ENCODE data around the gene SMG1.
A peak's percentile ranks its signal among the peaks of the same experiment; 100 is the strongest.

SMG1 gene

DNA sequence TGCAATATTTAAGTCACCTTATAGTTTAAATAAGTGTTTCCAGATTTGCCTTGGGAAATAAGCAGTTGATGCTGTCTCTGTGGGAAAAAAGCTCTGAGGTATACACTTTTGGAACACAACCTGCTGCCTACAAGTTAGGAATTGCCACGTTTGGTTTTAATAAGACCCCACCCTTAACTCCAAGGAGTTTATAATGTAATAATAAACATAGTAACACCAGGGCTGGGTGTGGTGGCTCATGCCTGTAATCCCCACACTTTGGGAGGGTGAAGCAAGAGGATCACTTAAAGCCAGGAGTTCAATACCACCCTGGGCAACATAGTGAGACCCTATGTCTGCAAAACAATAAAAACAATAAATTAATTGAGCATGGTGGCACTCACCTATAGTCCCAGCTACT is 15.9 kb upstream of the SMG1 start:
- FAIRE-seq (no peak), DNase-seq (ENCODE audit: insufficient read length, low spot score) (no peak)
- TF ChIP-seq, protein P1, sequence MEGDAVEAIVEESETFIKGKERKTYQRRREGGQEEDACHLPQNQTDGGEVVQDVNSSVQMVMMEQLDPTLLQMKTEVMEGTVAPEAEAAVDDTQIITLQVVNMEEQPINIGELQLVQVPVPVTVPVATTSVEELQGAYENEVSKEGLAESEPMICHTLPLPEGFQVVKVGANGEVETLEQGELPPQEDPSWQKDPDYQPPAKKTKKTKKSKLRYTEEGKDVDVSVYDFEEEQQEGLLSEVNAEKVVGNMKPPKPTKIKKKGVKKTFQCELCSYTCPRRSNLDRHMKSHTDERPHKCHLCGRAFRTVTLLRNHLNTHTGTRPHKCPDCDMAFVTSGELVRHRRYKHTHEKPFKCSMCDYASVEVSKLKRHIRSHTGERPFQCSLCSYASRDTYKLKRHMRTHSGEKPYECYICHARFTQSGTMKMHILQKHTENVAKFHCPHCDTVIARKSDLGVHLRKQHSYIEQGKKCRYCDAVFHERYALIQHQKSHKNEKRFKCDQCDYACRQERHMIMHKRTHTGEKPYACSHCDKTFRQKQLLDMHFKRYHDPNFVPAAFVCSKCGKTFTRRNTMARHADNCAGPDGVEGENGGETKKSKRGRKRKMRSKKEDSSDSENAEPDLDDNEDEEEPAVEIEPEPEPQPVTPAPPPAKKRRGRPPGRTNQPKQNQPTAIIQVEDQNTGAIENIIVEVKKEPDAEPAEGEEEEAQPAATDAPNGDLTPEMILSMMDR (IDR thresholded peaks at IDR 0.05; ENCODE audit: insufficient read depth, missing control alignments): no peak

DNA sequence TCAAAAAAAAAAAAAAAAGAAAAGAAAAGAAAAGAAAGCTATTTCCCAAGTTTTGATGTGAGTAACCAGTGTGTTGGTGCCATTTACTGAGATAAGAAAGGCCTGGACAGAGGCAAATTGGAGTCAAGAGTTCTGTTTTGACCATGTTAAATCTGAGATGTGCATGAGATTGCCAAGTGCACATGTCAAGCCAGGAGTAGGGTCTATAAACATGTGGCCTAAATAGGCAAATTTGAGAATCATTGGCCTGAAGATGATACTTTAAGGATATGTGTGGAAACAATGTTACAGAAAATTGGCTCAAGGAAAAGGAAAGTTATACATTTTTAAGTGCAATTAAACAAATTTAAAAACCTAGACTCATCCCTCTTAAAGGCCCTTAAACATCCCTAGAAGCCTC is 15.3 kb upstream of the SMG1 start:
- FAIRE-seq (no peak), DNase-seq (ENCODE audit: insufficient read length, low spot score) (no peak)
- TF ChIP-seq, protein P1 (IDR thresholded peaks at IDR 0.05; ENCODE audit: insufficient read depth, missing control alignments): no peak

DNA sequence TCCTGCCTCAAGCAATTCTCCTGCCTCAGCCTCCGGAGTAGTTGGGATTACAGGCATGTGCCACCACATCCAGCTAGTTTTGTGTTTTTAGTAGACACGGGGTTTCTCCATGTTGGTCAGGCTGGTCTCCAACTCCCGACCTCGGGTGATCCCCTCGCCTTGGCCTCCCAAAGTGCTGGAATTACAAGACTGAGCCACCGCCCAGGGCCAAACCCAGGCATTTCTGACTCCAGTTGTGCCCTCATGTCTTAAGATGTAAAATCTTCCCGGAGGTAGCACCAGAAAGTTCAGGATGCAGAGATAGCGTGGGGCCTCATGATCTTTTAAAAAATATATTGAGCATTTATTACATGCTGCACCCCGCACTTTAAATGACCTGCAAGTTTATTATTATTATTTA is 12.8 kb upstream of the SMG1 start:
- FAIRE-seq (no peak), DNase-seq (ENCODE audit: insufficient read length, low spot score) (no peak)

DNA sequence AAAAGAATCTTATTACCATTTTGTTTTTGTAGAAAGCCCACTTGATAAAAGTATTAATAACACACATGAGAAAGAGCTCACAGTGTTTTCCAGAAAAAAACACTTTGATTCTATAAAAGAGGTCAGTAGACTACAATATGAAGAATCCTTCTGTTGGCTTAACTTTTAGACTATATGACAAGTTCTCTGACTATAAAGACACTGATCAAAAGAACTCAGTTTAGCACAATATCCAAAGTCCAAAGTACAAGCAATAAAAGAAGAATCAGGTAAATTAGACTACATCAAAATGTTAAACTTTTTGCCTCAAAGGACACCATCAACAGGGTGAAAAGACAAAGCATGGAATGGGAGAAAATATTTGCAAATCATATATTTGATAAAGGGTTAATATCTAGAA is 11.2 kb upstream of the SMG1 start:
- TF ChIP-seq, protein P1 (IDR thresholded peaks at IDR 0.05; ENCODE audit: insufficient read depth, missing control alignments): no peak
- no peak for DNase-seq (ENCODE audit: insufficient read length, low spot score)
- FAIRE-seq: no peak

More for the DNA sequence above, 12.8 kb upstream of the SMG1 start:
- TF ChIP-seq, protein P1 (IDR thresholded peaks at IDR 0.05; ENCODE audit: insufficient read depth, missing control alignments): no peak

DNA sequence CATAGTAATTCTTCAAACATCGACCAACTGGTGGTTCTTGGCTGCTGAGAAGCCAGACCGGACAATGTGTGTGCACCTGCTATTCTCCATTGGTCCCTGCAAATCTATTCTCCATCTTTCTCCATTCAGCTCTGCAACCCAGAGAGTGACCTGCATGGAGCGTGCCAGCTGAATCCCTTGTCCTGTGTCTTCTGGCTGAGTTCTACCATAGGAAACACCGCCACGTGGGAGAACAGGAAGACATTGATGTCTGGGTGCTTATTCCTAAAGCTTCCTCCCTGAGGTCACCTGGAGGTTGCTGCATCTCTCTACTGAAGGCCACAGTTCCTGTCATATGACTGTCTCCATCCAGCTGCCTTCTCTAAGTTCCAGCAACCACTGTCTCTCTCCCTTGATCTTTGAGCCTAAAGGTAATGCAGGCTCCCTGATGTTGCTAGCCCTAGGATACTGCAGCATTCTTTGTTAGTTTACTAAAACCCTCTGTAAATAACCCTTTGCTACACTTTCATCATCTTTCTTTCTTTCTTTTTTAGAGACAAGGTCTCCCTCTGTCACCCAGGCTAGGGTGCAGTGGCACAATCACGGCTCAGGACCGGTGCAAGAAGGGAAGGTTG is 10.6 kb upstream of the SMG1 start:
- DNase-seq (ENCODE audit: insufficient read length, low spot score): no peak
- TF ChIP-seq, protein P1 (IDR thresholded peaks at IDR 0.05; ENCODE audit: insufficient read depth, missing control alignments): no peak
- FAIRE-seq: no peak

DNA sequence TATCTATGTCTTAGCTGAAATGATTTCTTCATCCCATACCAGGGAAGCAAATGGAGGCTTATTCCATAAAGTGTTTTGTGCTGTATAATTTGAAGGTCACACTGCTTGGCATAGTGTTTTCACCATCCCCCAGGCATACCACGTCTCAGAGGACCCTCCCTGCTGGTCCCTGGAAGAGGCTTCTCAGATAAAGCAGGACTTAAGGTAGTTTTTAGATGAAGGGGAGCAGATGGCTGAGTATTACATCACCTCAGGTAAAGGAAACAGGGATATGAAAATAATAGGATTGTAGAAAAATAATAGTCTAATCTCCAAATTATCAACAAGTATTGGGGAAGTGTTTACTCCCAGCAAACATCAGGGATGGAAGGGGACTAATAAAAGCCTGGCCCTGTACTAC is 7.3 kb upstream of the SMG1 start:
- no peak for FAIRE-seq
- TF ChIP-seq, protein P1 (IDR thresholded peaks at IDR 0.05; ENCODE audit: insufficient read depth, missing control alignments): no peak

DNA sequence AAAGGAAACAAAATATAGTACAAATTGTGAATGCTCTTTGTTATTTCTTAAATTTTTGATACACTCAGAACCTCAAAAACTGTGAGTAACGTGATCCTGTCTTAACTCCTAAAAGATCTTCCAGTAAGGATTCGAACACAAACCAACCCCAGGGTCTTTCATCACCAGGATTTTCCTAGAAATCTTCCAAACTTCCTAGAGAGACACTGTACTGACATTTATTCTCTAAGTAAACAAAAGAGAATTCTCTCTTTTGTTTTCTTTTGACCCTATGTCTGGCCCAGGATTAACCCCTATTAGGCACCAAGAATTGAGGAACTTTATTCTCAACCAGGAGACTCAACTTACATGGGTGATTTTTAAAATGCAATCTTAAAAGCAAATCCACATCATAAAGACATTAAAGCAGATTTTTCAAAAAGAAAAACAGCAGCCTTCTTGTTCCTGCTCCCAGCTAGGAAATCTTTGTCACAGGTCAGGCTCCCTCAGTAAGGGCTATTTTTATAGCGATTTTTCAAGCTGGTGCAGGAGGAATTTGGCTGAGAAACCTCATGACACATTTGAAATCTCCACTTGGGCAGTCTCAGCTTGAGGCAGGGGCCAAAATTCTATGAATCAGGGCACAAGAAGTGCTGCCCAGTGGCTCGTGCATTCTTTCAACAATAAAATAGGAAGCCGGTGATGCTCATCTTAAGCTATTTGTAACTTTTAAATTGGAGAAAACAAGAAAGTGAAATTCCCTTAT is 6.2 kb upstream of the SMG1 start:
- FAIRE-seq (no peak), DNase-seq (ENCODE audit: insufficient read length, low spot score) (no peak)
- TF ChIP-seq, protein P1 (IDR thresholded peaks at IDR 0.05; ENCODE audit: insufficient read depth, missing control alignments): no peak

More for the DNA sequence above, 7.3 kb upstream of the SMG1 start:
- peak; percentile 28 for DNase-seq (ENCODE audit: insufficient read length, low spot score)

All from D721Med (cell line).